WTC11 (cell line): ENCODE measurements around the gene CNFN. TPM values are rescaled to one million over a fixed set of nuclear protein-coding genes. Genes with fewer than 3 reads are reported as not detected.
A peak's percentile ranks its signal among the peaks of the same experiment; 100 is the strongest.

Experiments
- ATAC-seq: fragments of 200-7000 bp; cut with Tn5 transposase; 2 replicates; pipeline ENCODE4 v1.10.0; 2021; ENCODE audit warnings: mild to moderate bottlenecking, moderate library complexity
- CTCF ChIA-PET: fragments of 300-600 bp; sonication (Branson Sonifier 250); formaldehyde crosslinking; loops from one replicate; lab custom pipeline; 2021; ENCODE audit warnings: antibody characterized with exemption; lab: Charles Lee
- POLR2A ChIA-PET: fragments of 350-600 bp; sonication (Branson Sonifier 250); formaldehyde crosslinking; loops from one replicate; lab custom pipeline; 2021; ENCODE audit warnings: antibody characterized with exemption; lab: Charles Lee
- DNase-seq: peaks from one replicate; pipeline ENCODE4 v3.0.0; 2021; ENCODE audit warnings: low spot score
- H3K27ac Mint-ChIP-seq: 2 replicates; pipeline ENCODE4 v1.8.0; 2021; ENCODE audit warnings: mixed read lengths
- H3K27me3 Mint-ChIP-seq: 2 replicates; pipeline ENCODE4 v1.8.0; 2021; ENCODE audit warnings: low read depth, mild to moderate bottlenecking, moderate library complexity, mixed read lengths
- H3K36me3 Mint-ChIP-seq: 2 replicates; pipeline ENCODE4 v1.8.0; 2021; ENCODE audit warnings: mixed read lengths
- H3K4me1 Mint-ChIP-seq: 2 replicates; pipeline ENCODE4 v1.8.0; 2022; ENCODE audit warnings: mixed read lengths
- H3K4me3 Mint-ChIP-seq: 2 replicates; pipeline ENCODE4 v1.8.0; 2021; ENCODE audit warnings: mild to moderate bottlenecking, moderate library complexity, mixed read lengths
- H3K9me3 Mint-ChIP-seq: 2 replicates; pipeline ENCODE4 v1.8.0; 2021; ENCODE audit warnings: mixed read lengths
- ATF1 ChIP-seq: sonication (generic); formaldehyde crosslinking; IDR thresholded peaks from 2 replicates; pipeline ENCODE4 v1.8.1; 2023; ENCODE audit warnings: mild to moderate bottlenecking, moderate library complexity, missing genetic modification reagents
- ATF2 ChIP-seq: sonication (generic); formaldehyde crosslinking; IDR thresholded peaks from 2 replicates; pipeline ENCODE4 v1.8.1; 2022; ENCODE audit warnings: low read depth, missing genetic modification reagents, borderline replicate concordance
- CDX4 ChIP-seq: fragments of 250-450 bp; sonication (Bioruptor Pico); IDR thresholded peaks from 2 replicates; pipeline ENCODE4 v1.9.0; 2021; ENCODE audit warnings: moderate library complexity, mild to moderate bottlenecking, inconsistent platforms, borderline replicate concordance
- CREB1 ChIP-seq: sonication (generic); formaldehyde crosslinking; IDR thresholded peaks from 2 replicates; pipeline ENCODE4 v1.8.0; 2023; ENCODE audit warnings: mild to moderate bottlenecking, missing genetic modification reagents
- ESRRA ChIP-seq: sonication (generic); formaldehyde crosslinking; IDR thresholded peaks from 2 replicates; pipeline ENCODE4 v1.8.1; 2022; ENCODE audit warnings: mild to moderate bottlenecking, missing genetic modification reagents, borderline replicate concordance
- GABPB1 ChIP-seq: sonication (generic); formaldehyde crosslinking; IDR thresholded peaks from 2 replicates; pipeline ENCODE4 v1.8.1; 2023; ENCODE audit warnings: mild to moderate bottlenecking, missing genetic modification reagents
- JUN ChIP-seq: sonication (generic); formaldehyde crosslinking; IDR thresholded peaks from 2 replicates; pipeline ENCODE4 v1.8.0; 2023; ENCODE audit warnings: mild to moderate bottlenecking, missing genetic modification reagents
- PREB ChIP-seq: sonication (generic); formaldehyde crosslinking; IDR thresholded peaks from 2 replicates; pipeline ENCODE4 v1.8.1; 2022; ENCODE audit warnings: mild to moderate bottlenecking, missing genetic modification reagents, moderate library complexity, borderline replicate concordance
- RELA ChIP-seq: sonication (generic); formaldehyde crosslinking; IDR thresholded peaks from 2 replicates; pipeline ENCODE4 v1.8.1; 2022; ENCODE audit warnings: missing genetic modification reagents, mild to moderate bottlenecking, borderline replicate concordance
- TCF7 ChIP-seq: sonication (generic); formaldehyde crosslinking; IDR thresholded peaks from 2 replicates; pipeline ENCODE4 v1.8.0; 2022; ENCODE audit warnings: mild to moderate bottlenecking, low read depth, missing genetic modification reagents, moderate library complexity
- TP53 ChIP-seq: sonication (generic); formaldehyde crosslinking; IDR thresholded peaks from 2 replicates; pipeline ENCODE4 v1.8.1; 2023; ENCODE audit warnings: mild to moderate bottlenecking, missing genetic modification reagents
- ZBTB21 ChIP-seq: sonication (generic); formaldehyde crosslinking; IDR thresholded peaks from 2 replicates; pipeline ENCODE4 v1.8.1; 2023; ENCODE audit warnings: mild to moderate bottlenecking, missing genetic modification reagents, borderline replicate concordance
- ZNF121 ChIP-seq: sonication (generic); formaldehyde crosslinking; IDR thresholded peaks from 2 replicates; pipeline ENCODE4 v1.8.0; 2023; ENCODE audit warnings: missing genetic modification reagents
- ZNF138 ChIP-seq: sonication (generic); formaldehyde crosslinking; conservative IDR thresholded peaks from 2 replicates; pipeline ENCODE4 v1.8.1; 2022; ENCODE audit warnings: mild to moderate bottlenecking, moderate library complexity, missing genetic modification reagents
- ZNF232 ChIP-seq: sonication (generic); formaldehyde crosslinking; IDR thresholded peaks from 2 replicates; pipeline ENCODE4 v1.8.0; 2022; ENCODE audit warnings: mild to moderate bottlenecking, missing genetic modification reagents
- ZNF317 ChIP-seq: sonication (generic); formaldehyde crosslinking; IDR thresholded peaks from 2 replicates; pipeline ENCODE4 v1.8.1; 2023; ENCODE audit warnings: low read depth, mild to moderate bottlenecking, moderate library complexity, missing genetic modification reagents, borderline replicate concordance
- ZNF396 ChIP-seq: fragments of 250-450 bp; sonication (Bioruptor Pico); IDR thresholded peaks from 2 replicates; pipeline ENCODE4 v1.8.0; 2021; ENCODE audit warnings: mild to moderate bottlenecking, moderate library complexity, borderline replicate concordance
- ZNF512 ChIP-seq: sonication (generic); formaldehyde crosslinking; IDR thresholded peaks from 2 replicates; pipeline ENCODE4 v1.8.1; 2022; ENCODE audit warnings: missing genetic modification reagents, borderline replicate concordance
- total RNA-seq: library from RNA; stranded (reverse); gene quantifications from 3 replicates; pipeline ENCODE4 v1.2.3, GENCODE V29; 2021
- TF ChIP-seq, protein P1 (sequence below): sonication (generic); formaldehyde crosslinking; IDR thresholded peaks from 2 replicates; pipeline ENCODE4 v1.8.0; 2023; ENCODE audit warnings: missing genetic modification reagents, mild to moderate bottlenecking, borderline replicate concordance

Gene CNFN
- total RNA-seq, 1 experiment from 2014 or later, result 9.6 TPM

- POLR2A ChIA-PET, result no interaction called here
- H3K27me3 Mint-ChIP-seq, result no peaks in the 10 kb centered on the region
- H3K4me3 Mint-ChIP-seq, result no peak overlapping the region
- no peak for TF ChIP-seq TCF7 (CRISPR knock-in tag)
- TF ChIP-seq ZBTB21, result no peak
- no peak for TF ChIP-seq CDX4 (CRISPR knock-in tag)
- TF ChIP-seq PREB (CRISPR knock-in tag), result no peak
- no peak for TF ChIP-seq ATF2 (CRISPR knock-in tag)
- TF ChIP-seq ZNF232, result no peak
- TF ChIP-seq ZNF138, result no peak
- no peak for TF ChIP-seq RELA
- TF ChIP-seq GABPB1 (CRISPR knock-in tag), result no peak
- TF ChIP-seq ATF1, result no peak
- no peak for TF ChIP-seq JUN (CRISPR knock-in tag)
- no peak for TF ChIP-seq ZNF317 (CRISPR knock-in tag)
- TF ChIP-seq CREB1 (CRISPR knock-in tag), result no peak
- no peak for TF ChIP-seq ZNF396
- no peak for TF ChIP-seq ZNF512 (CRISPR knock-in tag)
- TF ChIP-seq ZNF121 (CRISPR knock-in tag), result no peak
- CTCF ChIA-PET, result interaction anchor here (1.4 kb wide), 1 partner anchor 11 kb away, joined by 3 read pairs; no protein-coding TSS in a partner anchor
- H3K9me3 Mint-ChIP-seq, result no peaks in the 10 kb centered on the region
- H3K36me3 Mint-ChIP-seq, result peaks cover 19% of the 10 kb centered on the region
- DNase-seq (no peak), ATAC-seq (no peak)
- 0 out of 2 replicates have a peak overlapping the region, but pooled peaks have one; percentile 13 for H3K27ac Mint-ChIP-seq
- H3K4me1 Mint-ChIP-seq, result no peaks in the 10 kb centered on the region
Observed at GRCh38 chr19:42349378-42350107, 40.6 kb downstream of the CNFN start.

- H3K4me3 Mint-ChIP-seq, result no peak overlapping the region
- TF ChIP-seq ESRRA (CRISPR knock-in tag) (no peak), TP53 (CRISPR knock-in tag) (no peak)
- TF ChIP-seq, protein P1, sequence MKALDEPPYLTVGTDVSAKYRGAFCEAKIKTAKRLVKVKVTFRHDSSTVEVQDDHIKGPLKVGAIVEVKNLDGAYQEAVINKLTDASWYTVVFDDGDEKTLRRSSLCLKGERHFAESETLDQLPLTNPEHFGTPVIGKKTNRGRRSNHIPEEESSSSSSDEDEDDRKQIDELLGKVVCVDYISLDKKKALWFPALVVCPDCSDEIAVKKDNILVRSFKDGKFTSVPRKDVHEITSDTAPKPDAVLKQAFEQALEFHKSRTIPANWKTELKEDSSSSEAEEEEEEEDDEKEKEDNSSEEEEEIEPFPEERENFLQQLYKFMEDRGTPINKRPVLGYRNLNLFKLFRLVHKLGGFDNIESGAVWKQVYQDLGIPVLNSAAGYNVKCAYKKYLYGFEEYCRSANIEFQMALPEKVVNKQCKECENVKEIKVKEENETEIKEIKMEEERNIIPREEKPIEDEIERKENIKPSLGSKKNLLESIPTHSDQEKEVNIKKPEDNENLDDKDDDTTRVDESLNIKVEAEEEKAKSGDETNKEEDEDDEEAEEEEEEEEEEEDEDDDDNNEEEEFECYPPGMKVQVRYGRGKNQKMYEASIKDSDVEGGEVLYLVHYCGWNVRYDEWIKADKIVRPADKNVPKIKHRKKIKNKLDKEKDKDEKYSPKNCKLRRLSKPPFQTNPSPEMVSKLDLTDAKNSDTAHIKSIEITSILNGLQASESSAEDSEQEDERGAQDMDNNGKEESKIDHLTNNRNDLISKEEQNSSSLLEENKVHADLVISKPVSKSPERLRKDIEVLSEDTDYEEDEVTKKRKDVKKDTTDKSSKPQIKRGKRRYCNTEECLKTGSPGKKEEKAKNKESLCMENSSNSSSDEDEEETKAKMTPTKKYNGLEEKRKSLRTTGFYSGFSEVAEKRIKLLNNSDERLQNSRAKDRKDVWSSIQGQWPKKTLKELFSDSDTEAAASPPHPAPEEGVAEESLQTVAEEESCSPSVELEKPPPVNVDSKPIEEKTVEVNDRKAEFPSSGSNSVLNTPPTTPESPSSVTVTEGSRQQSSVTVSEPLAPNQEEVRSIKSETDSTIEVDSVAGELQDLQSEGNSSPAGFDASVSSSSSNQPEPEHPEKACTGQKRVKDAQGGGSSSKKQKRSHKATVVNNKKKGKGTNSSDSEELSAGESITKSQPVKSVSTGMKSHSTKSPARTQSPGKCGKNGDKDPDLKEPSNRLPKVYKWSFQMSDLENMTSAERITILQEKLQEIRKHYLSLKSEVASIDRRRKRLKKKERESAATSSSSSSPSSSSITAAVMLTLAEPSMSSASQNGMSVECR, result no peak
- TF ChIP-seq, all 79 proteins: peak for 0
- Mint-ChIP-seq H3K27me3 (no peaks in the 10 kb centered on the region), H3K27ac (no peak overlapping the region), H3K4me1 (no peaks in the 10 kb centered on the region), H3K36me3 (peaks cover 15% of the 10 kb centered on the region), H3K9me3 (no peaks in the 10 kb centered on the region)
- ChIA-PET POLR2A (no interaction called here), CTCF (no interaction called here)
- DNase-seq, result no peak
- ATAC-seq, result no peak
Observed at GRCh38 chr19:42348211-42348610, 41.9 kb downstream of the CNFN start.
